Measurements from ENCODE around the gene FAM184B.

The FAM184B gene

DNA sequence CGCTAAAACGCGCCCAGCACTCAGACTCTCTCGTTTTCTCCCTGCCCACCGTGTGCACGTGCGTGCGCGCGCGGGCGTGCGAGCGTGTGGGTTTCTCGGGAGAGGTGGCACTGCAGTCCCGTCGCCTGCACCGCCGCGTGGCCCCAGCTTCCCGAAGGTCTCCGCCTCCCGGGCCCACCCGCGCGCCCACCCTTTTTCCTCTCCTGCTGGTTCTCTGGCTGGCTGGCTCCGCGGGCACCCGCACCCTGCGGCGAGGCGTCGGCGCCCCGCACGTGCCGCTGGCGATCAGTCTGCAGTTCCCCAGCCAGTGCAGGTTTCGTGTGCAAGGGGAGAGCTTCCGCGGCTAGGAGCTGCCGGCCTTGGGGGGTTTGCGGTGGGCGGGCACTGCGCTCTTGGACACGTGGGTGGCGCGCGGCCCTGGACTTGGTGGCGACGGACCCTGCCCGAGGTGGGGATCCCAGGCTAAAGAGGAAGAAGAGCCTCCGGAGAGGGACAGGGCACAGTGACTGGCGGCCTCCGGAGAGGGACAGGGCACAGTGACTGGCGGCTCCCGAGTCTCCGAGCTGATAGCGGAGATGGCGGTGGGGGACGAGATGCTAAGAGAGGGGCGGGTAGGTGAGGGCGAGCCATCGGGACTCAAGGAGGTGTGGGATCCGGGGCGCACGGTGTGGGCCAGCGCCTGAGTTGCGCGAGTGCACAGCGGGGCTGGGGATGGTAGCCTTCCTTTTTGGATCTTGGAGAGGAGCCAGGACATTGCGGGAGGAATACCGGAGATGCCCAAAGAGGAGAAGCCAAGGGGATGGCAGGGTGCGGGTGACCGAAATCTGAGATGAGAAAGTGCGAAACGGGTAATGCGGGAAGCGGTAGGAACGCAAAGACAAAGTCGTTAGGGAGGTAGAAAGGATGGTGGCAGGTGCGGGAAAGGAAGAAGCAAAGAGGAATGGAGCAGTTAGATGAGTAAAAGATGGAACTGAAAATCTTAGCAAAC is at the start of gene FAM184B:
TSS of gene FAM184B (minus strand) at position 322 of the 988 bp plus-strand sequence. CDS start 322 bp downstream, outside the sequence.
- no peak for DNase-seq

DNA sequence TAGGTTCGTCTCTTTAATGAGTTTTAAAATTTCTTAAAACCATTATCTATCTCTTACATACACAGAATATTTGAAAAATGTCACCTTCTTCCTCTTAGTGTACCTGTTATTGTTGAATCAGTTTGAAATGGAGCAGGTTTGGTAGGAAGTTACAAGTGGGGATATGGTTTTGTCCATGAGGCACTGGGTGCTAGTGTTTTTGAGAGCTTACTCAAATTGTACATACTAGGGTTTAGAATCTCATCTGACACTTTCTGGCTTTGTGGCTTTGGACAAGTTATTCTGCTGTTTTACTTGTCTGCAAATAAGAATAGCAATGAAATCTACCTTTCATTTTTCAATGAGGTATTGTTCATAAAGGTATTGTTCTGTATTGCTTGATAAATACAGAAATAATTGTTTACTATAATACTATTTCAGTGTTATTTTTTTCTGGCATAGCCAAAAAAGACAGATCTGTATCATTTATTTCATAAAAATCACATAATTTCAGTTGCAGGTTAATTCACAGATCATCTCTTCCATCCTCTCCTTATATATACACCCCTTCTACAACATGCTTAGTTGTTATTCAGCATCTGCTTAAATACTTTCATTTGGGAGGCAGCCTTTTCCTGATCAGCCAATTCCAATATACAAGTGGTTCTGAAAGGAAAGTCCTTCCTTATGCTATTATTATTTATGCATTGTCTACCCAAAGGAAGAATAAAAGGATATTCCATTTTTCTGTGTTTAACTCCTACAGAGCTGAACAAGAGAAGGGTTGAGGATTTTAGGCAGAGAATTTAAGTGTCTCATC is 42.6 kb upstream of the FAM184B start:
- no peak for DNase-seq

DNA sequence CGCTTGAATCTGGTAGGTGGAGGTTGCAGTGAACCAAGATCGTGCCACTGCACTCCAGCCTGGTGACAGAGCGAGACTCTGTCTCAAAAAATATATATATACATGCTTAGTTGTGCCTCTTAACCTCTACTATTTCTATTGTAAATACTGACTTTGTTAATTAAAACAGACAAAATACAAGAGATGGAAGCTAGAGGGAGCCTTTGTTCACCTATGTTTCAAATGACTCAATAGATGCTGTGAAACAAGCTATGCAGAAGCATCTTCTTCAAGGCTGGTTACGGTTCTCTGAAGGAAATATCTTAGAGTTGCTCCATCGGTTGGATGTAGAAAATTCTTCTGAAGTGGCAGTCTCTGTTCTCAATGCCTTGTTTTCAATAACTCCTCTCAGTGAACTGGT is 35.6 kb upstream of the FAM184B start:
- no peak for DNase-seq

DNA sequence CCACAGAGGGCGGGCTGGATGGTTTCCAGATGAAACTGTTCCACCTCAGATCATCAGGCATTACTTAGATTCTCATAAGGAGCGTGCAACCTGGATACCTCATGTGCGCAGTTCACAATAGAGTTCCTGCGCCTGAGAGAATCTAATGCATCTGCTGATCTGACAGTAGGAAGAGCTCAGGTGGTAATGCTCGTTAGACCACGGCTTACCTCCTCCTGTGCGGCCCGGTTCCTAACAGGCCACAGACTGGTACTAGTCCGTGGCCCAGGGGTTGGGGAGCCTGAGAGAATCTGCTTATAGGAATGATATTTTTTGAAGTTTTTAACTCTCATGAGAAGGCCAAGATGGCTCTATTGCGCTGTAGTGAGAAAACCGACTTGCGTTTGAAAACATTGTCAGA is 34.7 kb upstream of the FAM184B start:
- DNase-seq: no peak

DNA sequence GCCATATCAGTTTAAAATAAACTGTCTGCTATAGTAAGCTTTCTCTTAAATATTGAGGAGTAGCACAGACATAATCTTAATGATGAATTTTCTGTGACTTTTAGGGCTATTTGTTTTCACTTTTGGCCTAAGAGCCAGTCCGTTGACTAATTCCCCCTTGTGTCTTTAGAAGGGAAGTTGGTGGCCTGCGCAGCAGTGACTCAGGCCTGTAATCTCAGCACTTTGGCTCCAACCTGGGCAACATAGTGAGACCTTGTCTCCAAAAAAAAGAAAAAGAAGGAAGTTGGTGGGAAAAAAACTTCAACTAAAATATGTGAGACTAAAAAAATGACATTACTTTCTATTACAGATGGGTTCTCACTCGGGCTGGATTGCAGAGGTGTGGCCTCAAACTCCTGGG is 32.7 kb upstream of the FAM184B start:
- no peak for DNase-seq

DNA sequence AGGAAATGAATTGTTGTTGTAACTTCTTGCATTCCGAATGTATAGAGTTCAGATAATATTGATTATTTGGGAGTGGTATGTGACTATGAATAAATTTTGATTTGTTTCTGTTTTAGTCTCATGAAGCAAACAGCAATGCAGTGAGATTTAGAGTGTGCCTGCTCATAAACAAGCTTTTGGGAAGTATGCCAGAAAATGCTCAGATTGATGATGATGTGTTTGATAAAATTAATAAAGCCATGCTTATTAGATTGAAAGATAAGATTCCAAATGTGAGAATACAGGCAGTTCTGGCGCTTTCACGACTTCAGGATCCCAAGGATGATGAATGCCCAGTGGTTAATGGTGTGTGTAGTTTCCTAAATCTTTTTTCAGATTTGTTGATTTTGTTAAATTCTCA is 31.4 kb upstream of the FAM184B start:
- DNase-seq: no peak

DNA sequence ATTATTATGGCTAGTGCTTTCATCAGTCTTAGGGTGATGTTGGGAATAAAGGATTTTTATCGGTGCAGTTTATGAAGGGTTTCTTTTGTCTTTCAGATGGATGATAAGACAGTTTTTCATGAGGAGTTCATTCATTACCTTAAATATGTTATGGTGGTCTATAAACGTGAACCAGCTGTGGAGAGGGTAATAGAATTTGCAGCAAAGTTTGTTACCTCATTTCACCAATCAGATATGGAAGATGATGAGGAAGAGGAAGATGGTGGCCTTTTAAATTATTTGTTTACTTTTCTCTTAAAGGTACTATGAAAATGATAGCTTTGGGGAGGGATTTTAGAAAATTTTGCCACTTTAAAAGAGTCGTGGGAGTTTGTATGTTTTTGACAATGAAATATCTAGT is 30.7 kb upstream of the FAM184B start:
- DNase-seq: no peak

DNA sequence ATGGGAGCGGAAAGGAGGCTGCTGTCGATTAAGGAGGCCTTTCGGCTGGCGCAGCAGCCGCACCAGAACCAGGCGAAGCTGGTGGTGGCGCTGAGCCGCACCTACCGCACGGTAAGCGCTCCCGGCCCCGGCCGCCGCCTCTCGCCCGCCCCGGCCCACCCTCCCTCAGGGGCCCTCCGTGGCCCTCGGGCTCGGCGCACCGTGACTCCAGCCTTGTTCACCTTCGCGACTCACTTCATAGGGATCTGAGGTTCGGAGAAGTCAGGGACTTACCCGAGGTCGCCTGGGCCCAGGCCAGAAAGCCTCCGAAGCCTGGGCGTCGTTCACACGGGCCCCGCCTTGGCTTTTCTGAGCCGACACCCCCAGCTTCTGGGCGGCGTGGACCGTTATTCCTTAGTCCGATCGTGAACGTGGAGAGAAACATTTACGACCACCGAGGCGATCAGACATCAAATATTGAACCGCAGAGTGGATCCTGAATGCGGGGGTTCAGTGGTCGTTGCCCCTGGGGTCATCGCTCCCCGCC is 29.7 kb upstream of the FAM184B start:
- DNase-seq: no peak

DNA sequence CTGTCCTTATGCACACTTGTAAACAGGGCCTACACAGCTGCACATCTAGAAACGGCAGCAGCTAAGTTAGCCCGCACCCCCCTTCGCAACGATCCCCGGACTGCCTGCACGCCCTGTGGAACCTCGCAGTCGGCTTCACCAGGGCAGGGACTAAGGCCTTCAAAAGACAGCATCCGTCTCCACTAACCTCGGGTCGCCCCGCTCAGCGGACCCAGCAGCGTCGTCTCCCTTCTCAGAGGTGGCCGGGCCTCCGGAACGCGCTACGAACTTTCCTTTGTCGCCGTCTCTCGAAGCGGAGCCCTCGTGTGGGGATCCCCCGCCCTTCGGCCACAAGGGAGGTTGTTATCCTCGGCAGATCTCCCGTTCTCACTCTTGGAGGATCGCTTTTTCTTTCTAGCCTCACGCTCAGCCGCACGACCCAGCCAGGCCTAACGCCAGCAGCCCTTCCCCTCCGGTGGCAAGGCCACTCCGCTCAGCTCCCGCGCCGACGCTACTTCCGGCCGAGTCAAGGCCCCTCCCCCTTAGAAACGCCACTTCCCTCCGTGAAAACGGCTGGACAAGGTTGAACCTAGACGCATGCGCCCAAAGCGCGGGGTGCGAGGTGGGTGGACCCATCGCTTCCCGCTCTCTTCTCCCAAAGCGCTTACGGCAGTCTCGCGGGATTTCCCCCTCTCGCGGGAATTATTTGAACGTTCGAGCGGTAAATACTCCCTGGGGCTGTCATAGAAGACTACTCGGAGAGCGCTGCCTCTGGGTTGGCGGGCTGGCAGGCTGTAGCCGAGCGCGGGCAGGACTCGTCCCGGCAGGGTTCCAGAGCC is 29.0 kb upstream of the FAM184B start, which contains the start of the genes DCAF16 and NCAPG:
TSS of gene DCAF16 (minus strand) at position 498 of the 818 bp plus-strand sequence. CDS start 6,616 bp downstream, outside the sequence.
TSS of gene NCAPG (plus strand) at position 720 of the 818 bp plus-strand sequence. CDS start 99 bp downstream, outside the sequence.
- peak; percentile 91 for DNase-seq

DNA sequence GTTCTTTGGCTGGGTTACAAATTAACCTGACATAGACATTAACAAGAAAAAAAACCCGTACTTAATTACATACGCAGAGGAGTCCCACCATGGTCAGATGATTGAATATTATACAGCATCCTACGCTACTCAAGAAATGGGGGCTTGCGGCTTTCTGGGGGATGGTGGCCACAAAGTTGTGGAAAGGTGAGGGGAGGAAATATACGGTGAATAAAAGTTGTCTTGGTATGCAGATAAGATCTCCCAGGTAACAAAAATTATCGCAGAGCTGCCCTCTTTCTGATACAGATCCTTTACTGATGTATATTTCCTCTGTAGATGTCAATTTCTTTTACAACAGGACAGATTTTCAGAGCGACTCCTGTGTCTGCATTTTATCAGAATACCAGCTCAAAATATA is 28.2 kb upstream of the FAM184B start:
- no peak for DNase-seq

DNA sequence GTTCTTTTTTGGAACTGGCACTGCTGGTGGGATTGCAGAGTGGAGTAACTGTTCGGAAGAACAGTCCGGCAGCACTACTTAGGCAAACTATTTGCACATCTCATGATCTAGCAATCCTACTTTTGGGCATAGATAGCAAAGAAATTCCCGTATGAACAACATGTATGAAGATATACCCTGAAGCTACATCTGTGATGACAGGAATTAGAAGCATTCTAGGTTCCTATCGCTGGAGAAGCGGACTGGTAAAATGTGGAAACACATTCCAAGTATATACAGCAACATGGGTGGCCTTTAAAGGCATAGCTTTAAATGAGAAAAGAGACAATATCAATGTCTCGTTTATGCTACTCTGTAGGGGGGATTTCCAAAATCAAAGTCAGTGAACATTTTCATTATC is 26.0 kb upstream of the FAM184B start:
- DNase-seq: no peak

DNA sequence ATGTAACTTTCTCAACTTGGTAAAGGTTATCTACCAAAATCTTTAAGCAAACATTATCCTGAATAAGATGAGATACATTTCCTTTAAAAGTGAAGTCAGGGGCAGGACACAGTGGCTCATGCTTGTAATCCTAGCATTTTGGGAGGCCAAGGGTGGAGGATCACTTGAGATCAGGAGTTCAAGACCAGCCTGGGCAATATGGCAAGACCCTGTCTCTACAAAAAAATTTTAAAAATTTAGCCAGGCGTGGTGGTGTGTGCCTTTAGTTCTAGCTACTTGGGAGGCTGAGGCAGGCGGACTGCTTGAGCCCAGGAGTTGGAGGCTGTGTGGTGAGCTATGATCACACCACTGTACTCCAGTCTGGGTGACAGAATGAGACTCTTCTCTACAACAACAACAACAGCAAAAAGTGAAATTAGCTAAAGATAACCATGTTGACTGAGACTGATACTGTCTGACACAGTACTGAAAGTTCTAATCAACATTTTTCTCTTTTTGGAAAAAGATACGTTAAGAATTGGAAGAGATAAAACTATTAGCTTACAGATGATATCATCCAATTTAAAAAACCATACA is 24.2 kb upstream of the FAM184B start:
- no peak for DNase-seq

DNA sequence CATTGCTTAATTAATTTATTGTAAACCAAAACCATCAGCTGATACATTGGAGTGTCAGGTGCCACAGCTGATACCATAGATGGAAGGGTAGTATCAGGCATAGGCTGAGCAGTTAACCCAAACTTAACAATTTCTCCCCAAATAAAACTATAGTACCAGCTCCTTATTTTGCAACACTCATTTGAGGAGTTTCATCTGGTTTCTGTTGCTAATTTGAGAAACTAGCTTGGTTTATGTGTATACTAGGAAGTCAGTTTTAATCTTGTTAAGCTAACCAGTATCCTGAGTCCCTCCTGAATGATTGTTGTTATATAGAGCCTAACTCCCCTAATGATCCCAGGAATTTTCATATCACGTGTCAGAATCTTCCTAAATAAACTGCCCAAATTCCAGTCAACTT is 16.4 kb upstream of the FAM184B start:
- no peak for DNase-seq

DNA sequence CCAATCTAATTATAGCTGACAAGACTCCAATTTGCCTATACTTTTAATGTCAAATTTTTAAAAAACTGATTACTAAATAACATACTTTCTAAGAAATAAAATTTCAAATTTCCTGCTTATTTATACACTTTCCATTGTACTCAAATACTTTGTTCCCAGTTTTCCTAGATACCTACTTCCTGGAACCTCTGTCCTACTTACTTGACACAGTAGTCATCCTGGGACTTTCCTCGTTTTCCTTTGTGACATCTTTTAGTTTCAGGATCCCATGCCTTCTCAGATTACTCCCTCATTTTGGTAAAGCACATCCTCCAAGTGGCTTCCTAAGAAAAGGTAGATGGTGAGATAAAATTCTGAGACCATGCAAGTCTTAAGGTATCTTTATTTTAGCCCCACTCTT is 13.3 kb upstream of the FAM184B start:
- no peak for DNase-seq

DNA sequence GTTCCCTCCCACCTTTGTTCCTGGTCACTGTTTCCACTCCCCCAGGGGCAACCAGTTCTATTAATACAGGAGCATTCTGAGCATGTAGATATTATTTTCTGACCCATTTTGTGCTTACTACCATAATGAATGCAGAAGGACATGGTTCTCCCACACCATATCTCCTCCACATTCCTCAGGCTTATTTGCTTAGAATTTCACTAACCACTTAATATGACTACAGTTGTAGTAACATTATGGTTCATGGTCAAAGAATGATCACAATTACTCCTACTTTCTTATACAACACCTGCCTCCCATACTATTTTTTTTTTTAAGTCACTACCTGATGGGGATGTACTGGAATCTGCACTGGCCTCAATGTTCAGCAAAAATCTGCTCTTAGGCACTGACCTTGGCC is 7.5 kb upstream of the FAM184B start:
- DNase-seq: no peak

DNA sequence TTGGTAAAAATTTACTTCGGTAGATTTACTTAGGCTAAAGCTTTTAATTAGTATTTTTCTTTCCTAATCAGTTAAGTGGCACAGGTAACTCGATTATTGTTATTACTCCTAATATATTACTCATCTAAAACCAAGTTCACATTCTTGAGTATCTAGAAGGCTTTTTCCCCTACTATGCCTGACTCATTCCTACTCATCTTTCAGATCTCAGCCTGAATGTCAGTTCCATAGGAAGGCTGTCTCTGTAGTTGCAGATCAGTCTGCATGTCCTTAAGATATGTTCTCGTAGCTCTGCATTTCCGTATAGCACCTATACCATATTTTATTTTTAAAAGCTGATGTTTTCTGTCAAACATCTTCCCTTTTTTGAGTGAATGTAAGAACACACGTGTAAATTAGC is 5.9 kb upstream of the FAM184B start:
- DNase-seq: no peak

DNA sequence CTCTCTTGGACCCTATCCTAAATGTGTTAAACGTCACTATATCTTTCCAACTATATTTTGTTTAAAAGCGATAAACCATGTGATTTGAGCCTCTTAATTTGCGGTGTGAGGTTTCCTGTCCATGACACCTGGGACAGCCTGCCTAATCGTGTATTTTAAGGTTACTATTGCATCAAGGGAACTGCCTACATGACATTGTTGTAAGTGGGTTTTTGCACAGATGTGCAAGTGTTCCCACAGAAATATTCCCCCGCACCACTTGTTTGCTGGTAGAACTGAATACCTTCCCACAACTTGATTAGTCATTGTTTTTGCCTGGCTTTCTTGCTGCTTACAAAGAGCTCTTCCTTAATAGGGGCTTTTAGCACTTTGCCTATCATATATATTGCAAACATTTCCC is 5.1 kb upstream of the FAM184B start:
- DNase-seq: no peak

DNA sequence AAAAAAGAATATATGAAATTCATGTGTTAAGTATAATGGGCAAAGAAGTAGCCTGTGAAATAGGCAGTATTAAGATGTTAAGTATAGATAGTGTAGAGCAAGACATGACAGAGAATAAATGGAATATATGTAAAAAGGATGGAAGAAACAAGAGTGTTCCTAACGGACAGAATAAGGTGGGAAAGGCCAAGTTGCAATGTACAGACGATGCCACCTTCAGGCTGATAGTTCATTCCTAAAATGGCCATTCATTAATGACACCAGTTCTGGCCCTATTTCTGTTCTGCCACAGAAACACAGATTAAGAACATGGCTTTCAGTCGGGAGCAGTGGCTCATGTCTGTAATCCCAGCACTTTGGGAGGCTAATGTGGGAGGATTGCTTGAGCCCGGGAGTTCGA is 4.4 kb upstream of the FAM184B start:
- no peak for DNase-seq

DNA sequence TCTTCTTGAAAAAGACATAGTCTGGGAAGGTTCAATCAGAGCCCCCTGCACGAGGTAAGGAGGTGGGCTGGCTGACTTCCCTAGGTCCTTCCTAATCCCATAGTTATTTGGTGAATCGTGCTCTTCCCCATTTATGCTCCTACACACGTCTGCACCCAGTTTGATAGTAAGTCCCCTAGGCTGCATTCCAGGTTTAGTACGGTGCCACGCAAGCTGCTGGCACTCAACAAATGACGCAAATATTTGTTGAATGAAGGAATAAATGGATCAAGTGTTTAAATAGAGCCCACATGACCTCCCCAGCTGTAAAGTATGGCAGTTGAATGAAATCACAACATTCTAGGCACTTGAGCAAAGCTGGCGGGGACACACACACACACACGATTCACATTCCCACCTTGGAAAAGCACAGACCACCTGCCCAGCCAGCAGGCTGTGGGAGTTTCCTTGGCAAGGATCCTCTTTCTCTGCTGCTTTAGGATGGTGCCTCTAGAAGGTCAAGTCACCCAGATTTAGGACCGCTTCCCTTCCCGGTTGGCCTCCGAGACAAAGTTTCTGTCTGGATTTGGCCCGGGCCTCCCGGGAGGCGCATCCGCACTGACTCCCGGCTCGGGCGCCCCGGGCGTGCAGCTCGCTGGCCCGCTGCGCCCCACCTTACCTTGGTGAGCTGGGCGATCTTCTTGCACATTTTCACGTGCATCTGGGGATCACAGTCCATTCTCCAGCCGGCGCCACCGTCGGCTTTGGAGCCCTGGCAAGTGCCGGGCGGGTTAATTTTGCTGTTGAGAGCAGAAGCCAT is 721 bp downstream of the FAM184B start:
- no peak for DNase-seq

DNA sequence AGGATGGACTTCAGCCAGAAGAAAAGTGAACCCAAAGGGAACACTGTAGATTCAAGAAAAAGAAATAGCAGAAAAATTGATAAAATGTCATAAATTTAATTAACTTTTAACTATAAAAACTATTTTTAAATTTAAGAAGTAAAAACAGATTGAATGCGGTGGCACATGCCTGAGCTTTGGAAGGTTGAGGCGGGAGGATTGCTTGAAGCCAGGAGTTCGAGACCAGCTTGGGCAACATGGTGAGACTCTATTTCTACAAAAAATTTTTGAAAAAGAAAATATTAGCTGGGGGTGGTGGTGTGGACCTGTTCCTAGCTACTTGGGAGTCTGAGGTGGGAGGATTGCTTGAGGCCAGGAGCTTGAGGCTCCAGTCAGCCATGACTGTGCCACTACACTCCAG is 3.0 kb downstream of the FAM184B start:
- DNase-seq: no peak

DNA sequence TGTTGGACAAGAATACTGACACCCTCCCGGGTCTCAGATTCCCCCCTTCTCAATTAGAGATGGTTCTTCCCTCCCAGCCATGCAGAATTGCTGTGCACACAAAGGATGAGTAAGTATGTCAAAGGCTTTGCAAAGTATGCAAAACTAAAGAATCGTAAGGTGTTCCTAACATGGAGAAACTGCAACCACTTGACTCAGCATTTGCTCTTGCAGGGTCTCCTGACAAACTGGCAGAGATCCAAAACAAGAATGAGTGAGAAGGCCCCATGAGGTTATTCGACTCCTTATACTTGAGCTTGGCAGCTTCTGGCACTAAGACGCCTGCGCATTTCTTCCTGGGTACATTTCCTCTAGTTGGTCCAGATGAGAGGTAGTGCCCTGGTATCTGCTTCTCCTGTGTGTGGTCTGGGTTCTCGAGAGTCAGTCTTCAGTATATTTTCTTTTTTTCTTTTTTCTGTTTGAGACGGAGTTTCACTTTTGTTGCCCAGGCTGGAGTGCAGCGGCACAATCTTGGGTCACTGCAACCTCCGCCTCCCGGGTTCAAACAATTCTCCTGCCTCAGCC is 8.2 kb downstream of the FAM184B start:
- no peak for DNase-seq
